Neural progenitor cell (in vitro differentiated cells): ENCODE data around the gene STX2. TPM values are rescaled to one million over a fixed set of nuclear protein-coding genes. Genes with fewer than 3 reads are reported as not detected.
A peak's percentile ranks its signal among the peaks of the same experiment; 100 is the strongest.

Experiments
- DNase-seq: peaks from one replicate; pipeline ENCODE4 v3.0.0-alpha.2; 2016; ENCODE audit warnings: low spot score
- H2AFZ ChIP-seq: fragments of 200-600 bp; sonication (generic); replicated peaks from 2 replicates; pipeline ENCODE4 v1.6.1; 2016; ENCODE audit warnings: antibody characterized with exemption
- H3F3A ChIP-seq: fragments of 200-600 bp; sonication (generic); 2 replicates; pipeline ENCODE4 v1.6.1; 2016; ENCODE audit warnings: antibody characterized with exemption, low read depth
- H3K27ac ChIP-seq: fragments of 200-600 bp; sonication (generic); 2 replicates; pipeline ENCODE4 v1.5.1; 2016; ENCODE audit warnings: mild to moderate bottlenecking
- H3K27me3 ChIP-seq: fragments of 200-600 bp; sonication (generic); 2 replicates; pipeline ENCODE4 v1.6.1; 2016; ENCODE audit warnings: mild to moderate bottlenecking, moderate library complexity
- H3K36me3 ChIP-seq: fragments of 200-600 bp; sonication (generic); 2 replicates; pipeline ENCODE4 v1.5.1; 2016
- H3K4me1 ChIP-seq: fragments of 200-600 bp; sonication (generic); 2 replicates; pipeline ENCODE4 v1.6.1; 2016; ENCODE audit warnings: mixed run types
- H3K4me2 ChIP-seq: fragments of 200-600 bp; sonication (generic); 2 replicates; pipeline ENCODE4 v1.6.1; 2016
- H3K4me3 ChIP-seq: fragments of 200-600 bp; sonication (generic); 2 replicates; pipeline ENCODE4 v1.5.1; 2016
- H3K79me2 ChIP-seq: fragments of 200-600 bp; sonication (generic); 2 replicates; pipeline ENCODE4 v1.6.1; 2016; ENCODE audit warnings: low read depth
- H3K9ac ChIP-seq: fragments of 200-600 bp; sonication (generic); 2 replicates; pipeline ENCODE4 v1.6.1; 2016
- H3K9me3 ChIP-seq: fragments of 200-600 bp; sonication (generic); 2 replicates; pipeline ENCODE4 v1.5.1; 2016; ENCODE audit warnings: low read depth
- H4K20me1 ChIP-seq: fragments of 200-600 bp; sonication (generic); 2 replicates; pipeline ENCODE4 v1.6.1; 2016; ENCODE audit warnings: low read depth
- H3K27ac Mint-ChIP-seq: 3 replicates; pipeline ENCODE4 v1.8.0; 2021; ENCODE audit warnings: mixed read lengths
- H3K27me3 Mint-ChIP-seq: 2 replicates; pipeline ENCODE4 v1.8.0; 2022; ENCODE audit warnings: low read depth, mild to moderate bottlenecking, inconsistent platforms, moderate library complexity, mixed read lengths; ENCODE audit not compliant: insufficient read depth
- H3K36me3 Mint-ChIP-seq: 3 replicates; pipeline ENCODE4 v1.8.0; 2021; ENCODE audit warnings: mixed read lengths
- H3K4me1 Mint-ChIP-seq: 3 replicates; pipeline ENCODE4 v1.8.0; 2021; ENCODE audit warnings: mixed read lengths
- H3K4me3 Mint-ChIP-seq: 3 replicates; pipeline ENCODE4 v1.8.0; 2021; ENCODE audit warnings: mild to moderate bottlenecking, moderate library complexity, mixed read lengths
- H3K9me3 Mint-ChIP-seq: 3 replicates; pipeline ENCODE4 v1.8.0; 2020; ENCODE audit warnings: mixed read lengths
- CTCF ChIP-seq: fragments of 200-600 bp; sonication (generic); IDR thresholded peaks from 2 replicates; pipeline ENCODE4 v1.5.1; 2017; ENCODE audit warnings: antibody characterized with exemption, mild to moderate bottlenecking
- EZH2 ChIP-seq: fragments of 200-600 bp; sonication (generic); IDR thresholded peaks from 2 replicates; pipeline ENCODE4 v1.6.1; 2017; ENCODE audit warnings: antibody characterized with exemption, mild to moderate bottlenecking, moderate library complexity
- EZH2phosphoT487 ChIP-seq: fragments of 200-600 bp; sonication (generic); IDR thresholded peaks from 2 replicates; pipeline ENCODE4 v1.6.1; 2017; ENCODE audit warnings: antibody characterized with exemption
- total RNA-seq: library from RNA; depleted of rRNA; stranded (reverse); fragments of >200 nt; gene quantifications from 2 replicates; pipeline ENCODE4 v1.2.3, GENCODE V29; 2015; ENCODE audit warnings: low replicate concordance

Gene STX2
- total RNA-seq, 1 donor from 2014 or later = 44.0 TPM

GRCh38 chr12:130878193-130879185 lies 39.4 kb upstream of the STX2 start:
- H3K4me1 Mint-ChIP-seq = peaks cover 34% of the 10 kb centered on the region
- no peaks in the 10 kb centered on the region for H3K9me3 ChIP-seq
- H3K27ac ChIP-seq = peak overlapping the region; percentile 21
- H3K27me3 Mint-ChIP-seq = peaks cover 8% of the 10 kb centered on the region
- H3K27ac Mint-ChIP-seq = peak overlapping the region; percentile 80
- peaks cover 14% of the 10 kb centered on the region for H3K4me1 ChIP-seq
- no peak overlapping the region for H2AFZ ChIP-seq
- no peak overlapping the region for H3K9ac ChIP-seq
- no peak overlapping the region for H3K4me2 ChIP-seq
- no peaks in the 10 kb centered on the region for H3K27me3 ChIP-seq
- peaks cover 64% of the 10 kb centered on the region for H3F3A ChIP-seq
- peaks cover 61% of the 10 kb centered on the region for H4K20me1 ChIP-seq
- no peak overlapping the region for H3K4me3 Mint-ChIP-seq
- no peak overlapping the region for H3K4me3 ChIP-seq
- peaks cover 29% of the 10 kb centered on the region for H3K36me3 Mint-ChIP-seq
- peaks cover 32% of the 10 kb centered on the region for H3K79me2 ChIP-seq
- TF ChIP-seq CTCF (no peak), EZH2phosphoT487 (no peak), EZH2 (no peak)
- no peak for DNase-seq
- H3K9me3 Mint-ChIP-seq = no peaks in the 10 kb centered on the region
- H3K36me3 ChIP-seq = peaks cover 29% of the 10 kb centered on the region

- Histone ChIP-seq H3K9ac (no peak overlapping the region), H3K4me3 (no peak overlapping the region), H3K4me2 (no peak overlapping the region), H3K9me3 (no peaks in the 10 kb centered on the region), H3K4me1 (peaks cover 21% of the 10 kb centered on the region), H3F3A (peaks cover 73% of the 10 kb centered on the region), H3K27me3 (no peaks in the 10 kb centered on the region), H3K36me3 (peaks cover 35% of the 10 kb centered on the region), H4K20me1 (peaks cover 72% of the 10 kb centered on the region), H3K79me2 (peaks cover 44% of the 10 kb centered on the region), H3K27ac (no peak overlapping the region), H2AFZ (no peak overlapping the region)
- peaks cover 38% of the 10 kb centered on the region for H3K36me3 Mint-ChIP-seq
- no peak overlapping the region for H3K4me3 Mint-ChIP-seq
- H3K9me3 Mint-ChIP-seq = no peaks in the 10 kb centered on the region
- no peak for TF ChIP-seq EZH2
- no peak for TF ChIP-seq CTCF
- TF ChIP-seq EZH2phosphoT487 = no peak
- H3K27me3 Mint-ChIP-seq = peaks cover 11% of the 10 kb centered on the region
- H3K4me1 Mint-ChIP-seq = peaks cover 43% of the 10 kb centered on the region
- H3K27ac Mint-ChIP-seq = no peak overlapping the region
- no peak for DNase-seq
Measured at GRCh38 chr12:130877333-130877732, 38.3 kb upstream of the STX2 start.

DNA sequence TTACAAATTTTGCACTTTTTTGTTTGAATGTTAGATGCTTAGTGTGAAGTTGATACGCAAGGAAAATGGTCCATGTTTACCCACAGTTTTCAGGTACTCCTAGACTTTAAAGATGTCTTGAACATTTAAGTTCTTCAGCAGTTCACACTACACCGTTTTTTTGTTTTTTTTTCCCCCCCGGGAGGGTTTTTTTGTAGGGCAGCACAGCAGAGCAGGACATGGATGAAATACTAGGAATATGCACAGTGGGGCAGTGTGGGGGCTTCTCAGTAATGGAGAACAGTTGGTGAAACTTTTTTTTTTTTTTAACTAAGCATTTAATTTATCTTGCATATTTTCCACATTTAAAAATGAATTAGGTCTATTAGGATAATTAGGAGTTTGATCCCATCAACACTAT lies 37.7 kb upstream of the STX2 start:
- H3K4me1 ChIP-seq = peaks cover 21% of the 10 kb centered on the region
- H3K4me3 Mint-ChIP-seq = no peak overlapping the region
- peaks cover 72% of the 10 kb centered on the region for H4K20me1 ChIP-seq
- H3F3A ChIP-seq = peaks cover 73% of the 10 kb centered on the region
- peaks cover 11% of the 10 kb centered on the region for H3K27me3 Mint-ChIP-seq
- peak overlapping the region; percentile 4 for H3K27ac ChIP-seq
- peaks cover 49% of the 10 kb centered on the region for H3K79me2 ChIP-seq
- peaks cover 38% of the 10 kb centered on the region for H3K36me3 Mint-ChIP-seq
- H3K9me3 ChIP-seq = no peaks in the 10 kb centered on the region
- no peak for TF ChIP-seq EZH2
- TF ChIP-seq EZH2phosphoT487 = no peak
- TF ChIP-seq CTCF = peak; percentile 7
- no peak overlapping the region for H3K4me3 ChIP-seq
- H3K9ac ChIP-seq = no peak overlapping the region
- no peak overlapping the region for H3K27ac Mint-ChIP-seq
- peaks cover 35% of the 10 kb centered on the region for H3K36me3 ChIP-seq
- no peaks in the 10 kb centered on the region for H3K27me3 ChIP-seq
- H2AFZ ChIP-seq = no peak overlapping the region
- H3K9me3 Mint-ChIP-seq = no peaks in the 10 kb centered on the region
- DNase-seq = no peak
- H3K4me1 Mint-ChIP-seq = peaks cover 43% of the 10 kb centered on the region
- no peak overlapping the region for H3K4me2 ChIP-seq
